Measurements from ENCODE around the gene ERBB4.

DNA sequence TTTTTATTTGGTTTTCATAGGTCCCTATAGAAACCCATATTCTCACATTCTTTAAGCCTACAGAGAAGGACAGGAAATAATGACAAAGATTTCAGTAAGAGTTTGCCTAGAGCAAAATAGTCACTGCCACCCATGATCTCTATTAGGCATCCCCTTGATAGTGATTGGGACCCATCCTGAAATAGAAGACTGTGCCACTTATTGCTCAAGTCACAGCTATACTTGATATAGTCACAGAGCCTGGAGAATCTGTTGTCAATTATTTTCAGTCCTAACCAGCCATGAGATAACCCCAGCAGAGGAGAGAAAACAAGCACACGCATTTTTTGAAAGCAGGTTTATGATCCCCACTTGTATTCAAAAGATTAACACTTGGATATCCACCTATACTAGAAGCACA lies 8.2 kb downstream of the ERBB4 start:
- TF ChIP-seq, protein P1, sequence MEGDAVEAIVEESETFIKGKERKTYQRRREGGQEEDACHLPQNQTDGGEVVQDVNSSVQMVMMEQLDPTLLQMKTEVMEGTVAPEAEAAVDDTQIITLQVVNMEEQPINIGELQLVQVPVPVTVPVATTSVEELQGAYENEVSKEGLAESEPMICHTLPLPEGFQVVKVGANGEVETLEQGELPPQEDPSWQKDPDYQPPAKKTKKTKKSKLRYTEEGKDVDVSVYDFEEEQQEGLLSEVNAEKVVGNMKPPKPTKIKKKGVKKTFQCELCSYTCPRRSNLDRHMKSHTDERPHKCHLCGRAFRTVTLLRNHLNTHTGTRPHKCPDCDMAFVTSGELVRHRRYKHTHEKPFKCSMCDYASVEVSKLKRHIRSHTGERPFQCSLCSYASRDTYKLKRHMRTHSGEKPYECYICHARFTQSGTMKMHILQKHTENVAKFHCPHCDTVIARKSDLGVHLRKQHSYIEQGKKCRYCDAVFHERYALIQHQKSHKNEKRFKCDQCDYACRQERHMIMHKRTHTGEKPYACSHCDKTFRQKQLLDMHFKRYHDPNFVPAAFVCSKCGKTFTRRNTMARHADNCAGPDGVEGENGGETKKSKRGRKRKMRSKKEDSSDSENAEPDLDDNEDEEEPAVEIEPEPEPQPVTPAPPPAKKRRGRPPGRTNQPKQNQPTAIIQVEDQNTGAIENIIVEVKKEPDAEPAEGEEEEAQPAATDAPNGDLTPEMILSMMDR (IDR thresholded peaks at IDR 0.05 in 2 of 3, conservative IDR thresholded peaks at IDR 0.05 in 1 of 3; ENCODE audit: control insufficient read depth in 2 of 3, extremely low read depth in 1 of 3, insufficient read depth in 1 of 3, low read depth in 3 of 3, low read length in 3 of 3), result no peak
- no peak for TF ChIP-seq EZH2 (IDR thresholded peaks at IDR 0.05; ENCODE audit: borderline replicate concordance, control insufficient read depth, low read depth, low read length)
